ENCODE measurements around the gene RDH11.

Gene RDH11

GRCh38 chr14:67638642-67639041, 56.9 kb downstream of the RDH11 start:
- no peak overlapping the region for H3K4me3 ChIP-seq (ENCODE audit: low read depth, low read length)
- TF ChIP-seq CTCF (conservative IDR thresholded peaks at IDR 0.05; ENCODE audit: low read depth, low read length): no peak
- no peak for DNase-seq (ENCODE audit: low read depth)

GRCh38 chr14:67636361-67636919, 59.1 kb downstream of the RDH11 start:
- DNase-seq (ENCODE audit: low read depth): peak; percentile 46
- no peak for TF ChIP-seq CTCF (conservative IDR thresholded peaks at IDR 0.05; ENCODE audit: low read depth, low read length)
- no peak overlapping the region for H3K4me3 ChIP-seq (ENCODE audit: low read depth, low read length)

- TF ChIP-seq CTCF (conservative IDR thresholded peaks at IDR 0.05; ENCODE audit: low read depth, low read length): no peak
These were observed 62.0 kb downstream of the RDH11 start for GRCh38 chr14:67633451-67634147.

DNA sequence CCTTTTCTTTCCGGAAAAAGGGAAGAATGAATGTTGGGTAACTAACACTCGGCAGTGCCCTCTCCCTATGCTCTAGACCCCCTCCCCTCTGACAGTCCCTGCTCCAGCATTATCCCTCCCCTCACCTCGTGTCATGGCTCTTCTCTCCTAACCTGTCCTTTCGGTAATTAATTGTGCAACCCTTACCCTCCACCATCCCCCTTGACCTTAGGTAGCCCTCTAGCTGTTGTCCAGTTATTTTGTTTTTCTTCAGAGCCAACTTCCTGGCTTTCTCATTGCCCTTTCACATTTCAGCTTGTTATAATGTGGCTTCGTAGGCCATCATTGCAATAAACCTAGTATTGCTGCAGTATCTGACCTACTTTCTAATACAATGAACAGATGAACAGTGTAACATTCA, 64.6 kb downstream of the RDH11 start:
- H3K4me3 ChIP-seq (ENCODE audit: low read depth, low read length): no peak overlapping the region
- TF ChIP-seq CTCF (conservative IDR thresholded peaks at IDR 0.05; ENCODE audit: low read depth, low read length): no peak
- no peak for DNase-seq (ENCODE audit: low read depth)

More at GRCh38 chr14:67633451-67634147, 62.0 kb downstream of the RDH11 start:
- no peak overlapping the region for H3K4me3 ChIP-seq (ENCODE audit: low read depth, low read length)
- no peak for DNase-seq (ENCODE audit: low read depth)

GRCh38 chr14:67630186-67630585, 65.4 kb downstream of the RDH11 start:
- no peak for TF ChIP-seq CTCF (conservative IDR thresholded peaks at IDR 0.05; ENCODE audit: low read depth, low read length)
- H3K4me3 ChIP-seq (ENCODE audit: low read depth, low read length): no peak overlapping the region
- no peak for DNase-seq (ENCODE audit: low read depth)

- no peak for TF ChIP-seq CTCF (conservative IDR thresholded peaks at IDR 0.05; ENCODE audit: low read depth, low read length)
- no peak for DNase-seq (ENCODE audit: low read depth)
- H3K4me3 ChIP-seq (ENCODE audit: low read depth, low read length): no peak overlapping the region
These were observed 68.0 kb downstream of the RDH11 start for GRCh38 chr14:67627519-67627918.
